ENCODE measurements around the gene ZNF148.

The ZNF148 gene

DNA sequence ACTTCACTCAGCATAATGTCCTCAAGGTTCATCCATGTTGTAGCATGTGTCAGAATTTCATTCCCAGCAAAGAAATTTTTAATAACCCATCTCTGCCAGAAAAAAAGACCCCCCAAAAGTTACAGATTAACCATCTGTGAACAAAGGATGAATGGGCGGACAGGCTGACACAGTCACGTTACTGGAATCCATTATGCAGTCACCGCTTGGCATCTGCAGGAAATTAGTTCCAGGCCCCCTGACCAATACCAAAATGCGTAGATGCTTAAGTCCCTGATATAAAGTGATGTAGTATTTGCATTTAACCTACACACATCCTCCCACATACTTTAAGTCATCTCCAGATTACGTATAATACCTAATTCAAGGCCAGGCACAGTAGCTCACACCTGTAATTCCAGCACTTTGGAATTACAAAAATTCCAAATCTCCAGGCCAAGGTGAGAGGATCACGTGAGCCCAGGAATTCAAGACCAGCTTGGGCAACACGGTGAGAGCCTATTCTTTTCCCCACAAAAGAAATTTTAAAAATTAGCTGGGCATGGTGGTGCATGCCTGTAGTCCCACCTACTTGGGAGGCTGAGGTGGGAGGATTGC is 161.1 kb downstream of the ZNF148 start:
- H3K9me3 ChIP-seq (ENCODE audit: low read length) = no peaks in the 10 kb centered on the region
- H3K4me3 ChIP-seq (ENCODE audit: low read length) = no peak overlapping the region
- peaks cover 38% of the 10 kb centered on the region for H3K27me3 ChIP-seq (ENCODE audit: insufficient read depth, low read length)
- no peak overlapping the region for H2AFZ ChIP-seq (ENCODE audit: low read depth, low read length)
- H3K36me3 ChIP-seq (ENCODE audit: insufficient read depth, low read length) = no peaks in the 10 kb centered on the region
- peaks cover 17% of the 10 kb centered on the region for H3K4me1 ChIP-seq (ENCODE audit: insufficient read depth, low read length)

DNA sequence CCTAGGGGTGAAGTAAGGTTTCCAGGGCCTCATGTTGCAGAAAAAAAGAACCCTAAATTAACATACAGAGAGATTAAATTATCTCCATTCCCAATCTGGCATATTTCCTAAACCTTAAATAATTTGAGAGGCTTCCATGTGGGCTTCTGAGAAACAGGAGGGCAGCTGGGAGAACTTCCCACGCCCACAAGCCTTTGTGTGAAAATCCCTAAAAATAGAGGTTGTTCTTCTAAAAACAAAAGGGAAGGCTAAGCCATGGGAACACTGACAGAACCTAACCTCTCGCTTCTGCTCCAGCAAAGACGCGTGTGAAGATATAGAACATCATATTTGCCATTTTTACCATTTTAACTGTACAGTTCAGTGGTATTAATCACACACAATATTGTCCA is 161.8 kb downstream of the ZNF148 start:
- H3K4me3 ChIP-seq (ENCODE audit: low read length) = no peak overlapping the region
- H3K36me3 ChIP-seq (ENCODE audit: insufficient read depth, low read length) = no peaks in the 10 kb centered on the region
- no peaks in the 10 kb centered on the region for H3K9me3 ChIP-seq (ENCODE audit: low read length)
- H3K27me3 ChIP-seq (ENCODE audit: insufficient read depth, low read length) = peaks cover 38% of the 10 kb centered on the region
- H3K4me1 ChIP-seq (ENCODE audit: insufficient read depth, low read length) = peaks cover 17% of the 10 kb centered on the region
- no peak overlapping the region for H2AFZ ChIP-seq (ENCODE audit: low read depth, low read length)

DNA sequence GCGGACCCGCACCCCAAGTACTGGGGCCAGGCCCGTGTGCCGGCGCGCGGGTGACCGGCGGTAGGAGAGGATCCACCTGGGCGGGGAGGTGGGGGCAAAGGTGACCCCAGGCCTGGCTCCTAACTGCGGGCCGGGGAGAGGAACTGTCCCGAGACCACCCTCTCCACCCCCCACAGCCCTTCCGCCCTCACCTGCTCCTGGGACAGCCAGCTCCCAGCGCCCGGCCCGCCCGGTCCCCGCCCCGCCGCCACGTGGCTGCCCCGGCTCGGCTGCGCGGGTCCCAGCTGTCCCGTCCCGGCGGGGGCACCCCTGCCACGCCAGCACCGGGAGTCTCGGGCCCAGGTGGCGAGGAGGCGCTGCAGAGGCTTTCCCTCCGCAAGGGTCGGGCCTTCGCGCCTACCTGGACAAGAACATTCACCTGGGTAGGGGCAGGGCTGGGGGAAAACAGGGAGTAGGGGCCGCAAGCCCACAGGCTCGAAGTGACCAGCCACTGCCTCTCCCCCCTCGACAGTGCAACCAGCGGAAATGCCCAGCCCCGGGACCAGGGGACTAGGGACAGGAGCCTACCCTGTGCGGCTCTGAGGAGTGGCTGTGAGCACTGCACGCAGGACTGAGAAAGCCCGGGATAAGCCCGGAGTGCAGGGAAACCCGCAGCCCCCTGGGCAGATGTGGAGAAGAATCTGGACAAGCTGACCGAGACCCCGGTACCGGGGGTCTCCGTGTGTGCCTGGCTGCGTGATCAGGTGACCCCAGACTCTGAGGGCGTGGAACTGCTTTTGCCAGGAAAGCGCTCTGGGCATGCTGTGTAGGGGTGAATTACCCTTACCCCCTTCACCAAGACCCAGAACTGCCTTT is 162.4 kb downstream of the ZNF148 start, which contains the start of gene SLC12A8:
TSS of gene SLC12A8 (minus strand) at position 240 of the 855 bp plus-strand sequence. CDS start 1,399 bp downstream, outside the sequence.
- H3K9me3 ChIP-seq (ENCODE audit: low read length) = no peaks in the 10 kb centered on the region

DNA sequence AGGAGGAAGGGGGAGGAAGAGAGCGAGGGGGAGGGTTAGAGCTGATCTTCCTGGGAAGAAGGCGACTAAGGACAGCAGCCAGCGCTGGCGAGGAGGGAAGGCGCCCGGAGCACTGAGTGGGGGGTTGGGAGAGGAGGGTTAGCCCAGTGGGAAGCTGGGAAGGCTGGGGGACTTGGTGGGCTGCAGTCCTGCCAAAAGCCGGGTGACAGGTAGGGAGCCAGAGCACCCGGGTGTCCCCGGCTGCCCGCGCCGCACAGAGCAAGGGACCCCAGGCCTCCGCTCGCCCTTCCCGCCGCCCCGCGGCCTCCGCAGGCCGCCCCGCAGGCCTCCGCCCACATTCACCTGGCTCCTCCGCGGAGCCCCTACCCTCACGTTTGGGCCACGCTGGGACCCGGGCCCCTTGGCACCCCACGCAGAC is 163.0 kb downstream of the ZNF148 start:
- peaks cover 40% of the 10 kb centered on the region for H3K27me3 ChIP-seq (ENCODE audit: insufficient read depth, low read length)

More for the DNA sequence above, 162.4 kb downstream of the ZNF148 start, which contains the start of gene SLC12A8:
- H2AFZ ChIP-seq (ENCODE audit: low read depth, low read length) = peak within 1 kb of the TSS; percentile 83
- H3K4me3 ChIP-seq (ENCODE audit: low read length) = peak within 1 kb of the TSS; percentile 42
- no peaks in the 10 kb centered on the region for H3K36me3 ChIP-seq (ENCODE audit: insufficient read depth, low read length)
- H3K4me1 ChIP-seq (ENCODE audit: insufficient read depth, low read length) = peaks cover 17% of the 10 kb centered on the region
- H3K27me3 ChIP-seq (ENCODE audit: insufficient read depth, low read length) = peaks cover 40% of the 10 kb centered on the region

DNA sequence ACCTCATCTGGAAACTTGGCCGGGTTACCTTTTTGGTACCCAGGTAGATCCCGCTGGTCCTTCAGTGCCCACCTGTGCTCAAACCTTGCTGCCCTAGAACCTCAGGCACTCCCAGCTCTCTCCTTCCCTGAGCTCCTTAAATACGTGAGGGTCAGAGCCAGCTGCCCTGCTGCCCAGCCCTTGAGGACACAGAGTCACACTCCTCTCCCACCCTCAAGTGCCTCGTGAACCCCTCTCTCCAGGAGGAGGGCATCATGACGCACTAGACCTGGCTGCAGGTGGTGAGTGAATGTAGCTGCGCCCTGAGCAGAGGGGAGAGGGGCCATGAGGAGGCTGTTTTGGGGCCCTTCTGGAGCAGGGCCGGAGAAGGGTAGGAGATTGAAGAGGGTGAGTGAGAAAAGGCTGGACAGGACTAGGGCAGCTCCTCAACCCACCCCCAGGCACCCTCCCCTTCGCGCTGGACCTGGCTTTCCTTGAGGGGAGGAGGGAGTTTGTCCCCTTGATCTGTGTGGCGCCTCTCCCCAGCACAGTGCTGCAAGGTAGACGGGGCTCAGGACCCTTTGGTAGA is 163.5 kb downstream of the ZNF148 start:
- H3K4me1 ChIP-seq (ENCODE audit: insufficient read depth, low read length) = peaks cover 17% of the 10 kb centered on the region
- no peaks in the 10 kb centered on the region for H3K36me3 ChIP-seq (ENCODE audit: insufficient read depth, low read length)
- peak overlapping the region; percentile 42 for H3K4me3 ChIP-seq (ENCODE audit: low read length)
- H3K9me3 ChIP-seq (ENCODE audit: low read length) = no peaks in the 10 kb centered on the region
- peak overlapping the region; percentile 83 for H2AFZ ChIP-seq (ENCODE audit: low read depth, low read length)
- H3K27me3 ChIP-seq (ENCODE audit: insufficient read depth, low read length) = peaks cover 40% of the 10 kb centered on the region

More for the DNA sequence above, 163.0 kb downstream of the ZNF148 start:
- peak overlapping the region; percentile 83 for H2AFZ ChIP-seq (ENCODE audit: low read depth, low read length)
- no peaks in the 10 kb centered on the region for H3K36me3 ChIP-seq (ENCODE audit: insufficient read depth, low read length)
- peaks cover 17% of the 10 kb centered on the region for H3K4me1 ChIP-seq (ENCODE audit: insufficient read depth, low read length)
- no peaks in the 10 kb centered on the region for H3K9me3 ChIP-seq (ENCODE audit: low read length)
- H3K4me3 ChIP-seq (ENCODE audit: low read length) = peak overlapping the region; percentile 42

DNA sequence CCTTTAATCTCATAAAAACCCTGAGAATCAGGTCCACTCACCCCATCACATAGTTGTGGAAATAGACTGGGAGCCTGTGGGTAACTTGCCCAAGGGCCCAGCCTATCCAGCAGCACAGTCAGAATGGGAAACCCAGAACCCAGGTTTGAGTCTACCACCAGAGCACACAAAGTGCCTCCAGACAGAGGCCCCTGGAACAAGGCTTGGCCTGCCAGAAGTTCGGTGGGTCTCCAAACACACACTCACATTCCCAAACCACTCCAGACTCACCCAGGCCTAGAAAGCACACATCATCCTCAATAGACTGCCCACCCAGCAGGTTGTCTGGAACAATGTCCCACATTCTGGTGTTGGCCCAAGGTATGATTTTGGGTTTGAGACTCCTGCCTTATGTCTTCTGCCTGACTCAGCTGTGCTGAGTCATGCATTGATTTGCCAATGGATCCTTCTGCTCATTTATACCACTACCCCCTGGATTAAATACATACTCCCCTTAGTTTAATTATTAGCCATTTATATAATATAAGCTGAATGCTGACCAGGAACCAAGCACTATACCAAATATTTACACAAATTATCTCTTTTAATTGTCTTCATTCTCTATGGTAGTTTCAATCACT is 167.1 kb downstream of the ZNF148 start:
- H3K4me1 ChIP-seq (ENCODE audit: insufficient read depth, low read length) = peaks cover 13% of the 10 kb centered on the region
- no peak overlapping the region for H3K4me3 ChIP-seq (ENCODE audit: low read length)
- H3K27me3 ChIP-seq (ENCODE audit: insufficient read depth, low read length) = peaks cover 31% of the 10 kb centered on the region
- no peak overlapping the region for H2AFZ ChIP-seq (ENCODE audit: low read depth, low read length)
- no peaks in the 10 kb centered on the region for H3K9me3 ChIP-seq (ENCODE audit: low read length)
- no peaks in the 10 kb centered on the region for H3K36me3 ChIP-seq (ENCODE audit: insufficient read depth, low read length)

DNA sequence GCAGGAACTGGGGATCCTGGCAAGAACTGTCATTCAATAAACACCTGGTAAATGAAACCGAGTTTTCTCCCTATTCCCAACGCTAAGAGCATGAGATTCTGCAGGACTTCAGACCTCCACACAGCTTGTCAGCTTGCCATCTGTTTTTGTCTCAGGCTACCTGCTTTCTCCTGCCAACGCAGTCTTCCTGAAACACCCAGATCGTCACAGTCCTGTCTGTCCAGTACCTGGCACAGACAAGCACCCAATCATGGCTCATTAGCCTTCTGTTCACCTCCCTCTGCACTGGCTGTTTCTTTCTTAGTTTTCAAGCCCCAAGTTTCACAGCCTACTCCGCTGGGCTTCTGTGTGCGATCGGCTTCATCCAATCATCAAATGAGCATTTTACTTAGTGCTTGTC is 167.6 kb downstream of the ZNF148 start:
- H3K4me3 ChIP-seq (ENCODE audit: low read length) = no peak overlapping the region
- H3K9me3 ChIP-seq (ENCODE audit: low read length) = no peaks in the 10 kb centered on the region
- peaks cover 26% of the 10 kb centered on the region for H3K27me3 ChIP-seq (ENCODE audit: insufficient read depth, low read length)
- H3K4me1 ChIP-seq (ENCODE audit: insufficient read depth, low read length) = peaks cover 8% of the 10 kb centered on the region
- H3K36me3 ChIP-seq (ENCODE audit: insufficient read depth, low read length) = no peaks in the 10 kb centered on the region
- H2AFZ ChIP-seq (ENCODE audit: low read depth, low read length) = no peak overlapping the region

DNA sequence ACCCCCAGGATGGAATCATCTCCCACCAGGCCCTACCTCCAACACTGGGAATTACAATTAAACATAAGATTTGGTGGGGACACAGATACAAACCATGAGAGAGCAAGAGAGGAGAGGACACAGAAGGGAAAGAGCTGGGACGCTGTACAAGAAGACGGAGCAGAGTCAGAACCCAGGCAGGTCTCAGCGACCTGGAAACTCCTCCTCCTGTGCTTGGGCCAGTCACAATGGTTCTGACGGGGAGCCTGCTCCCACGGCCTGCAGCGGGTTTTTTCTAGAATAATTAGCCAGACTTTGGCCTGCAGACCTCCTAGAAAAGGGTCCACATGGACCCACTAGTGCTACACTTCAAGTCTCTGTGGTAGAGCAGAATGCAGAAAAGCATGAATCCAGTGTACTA is 168.2 kb downstream of the ZNF148 start:
- H3K36me3 ChIP-seq (ENCODE audit: insufficient read depth, low read length) = no peaks in the 10 kb centered on the region
- H3K4me3 ChIP-seq (ENCODE audit: low read length) = no peak overlapping the region
- no peaks in the 10 kb centered on the region for H3K9me3 ChIP-seq (ENCODE audit: low read length)
- peaks cover 21% of the 10 kb centered on the region for H3K27me3 ChIP-seq (ENCODE audit: insufficient read depth, low read length)
- H3K4me1 ChIP-seq (ENCODE audit: insufficient read depth, low read length) = peaks cover 2% of the 10 kb centered on the region
- no peak overlapping the region for H2AFZ ChIP-seq (ENCODE audit: low read depth, low read length)

DNA sequence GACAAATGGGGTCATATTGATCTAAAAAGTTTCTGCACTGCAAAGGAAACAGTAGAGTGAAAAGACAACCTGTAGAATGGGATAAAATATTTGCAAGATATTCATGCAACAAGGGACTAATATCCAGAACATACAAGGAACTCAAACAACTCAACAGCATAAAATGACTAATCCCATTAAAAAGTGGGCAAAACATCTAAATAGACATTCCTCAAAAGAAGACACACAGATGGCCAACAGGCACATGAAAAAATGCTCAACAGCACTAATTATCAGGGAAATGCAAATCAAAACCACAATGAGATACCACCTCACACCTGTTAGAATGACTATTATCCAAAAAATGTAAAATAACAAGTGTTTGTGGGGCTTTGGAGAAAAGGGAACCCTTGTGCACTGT is 171.4 kb downstream of the ZNF148 start:
- H3K9me3 ChIP-seq (ENCODE audit: low read length) = no peaks in the 10 kb centered on the region
- H2AFZ ChIP-seq (ENCODE audit: low read depth, low read length) = no peak overlapping the region
- H3K4me3 ChIP-seq (ENCODE audit: low read length) = no peak overlapping the region
- no peaks in the 10 kb centered on the region for H3K4me1 ChIP-seq (ENCODE audit: insufficient read depth, low read length)
- H3K36me3 ChIP-seq (ENCODE audit: insufficient read depth, low read length) = no peaks in the 10 kb centered on the region
- H3K27me3 ChIP-seq (ENCODE audit: insufficient read depth, low read length) = peaks cover 3% of the 10 kb centered on the region

DNA sequence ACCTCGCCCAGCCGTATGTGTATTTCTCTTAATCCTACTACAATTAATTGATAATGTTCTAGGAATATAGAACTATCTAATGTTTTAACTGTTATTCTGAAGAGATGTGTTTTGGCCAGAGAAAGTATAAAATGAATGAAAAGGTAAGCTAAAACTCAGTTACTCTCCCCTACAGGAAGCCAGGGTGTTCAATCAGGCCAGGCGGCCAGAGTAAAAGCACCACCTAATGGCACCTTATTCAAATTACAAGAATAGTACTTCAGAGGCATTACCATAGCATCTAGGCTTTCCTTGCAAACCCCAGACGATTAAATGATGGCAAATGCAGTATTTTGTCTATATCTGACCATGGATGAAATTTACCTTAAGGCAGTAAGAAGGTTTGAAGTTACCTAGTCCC is 172.9 kb downstream of the ZNF148 start:
- no peaks in the 10 kb centered on the region for H3K4me1 ChIP-seq (ENCODE audit: insufficient read depth, low read length)
- no peaks in the 10 kb centered on the region for H3K36me3 ChIP-seq (ENCODE audit: insufficient read depth, low read length)
- H3K9me3 ChIP-seq (ENCODE audit: low read length) = no peaks in the 10 kb centered on the region
- H3K4me3 ChIP-seq (ENCODE audit: low read length) = no peak overlapping the region
- H3K27me3 ChIP-seq (ENCODE audit: insufficient read depth, low read length) = no peaks in the 10 kb centered on the region
- H2AFZ ChIP-seq (ENCODE audit: low read depth, low read length) = no peak overlapping the region

DNA sequence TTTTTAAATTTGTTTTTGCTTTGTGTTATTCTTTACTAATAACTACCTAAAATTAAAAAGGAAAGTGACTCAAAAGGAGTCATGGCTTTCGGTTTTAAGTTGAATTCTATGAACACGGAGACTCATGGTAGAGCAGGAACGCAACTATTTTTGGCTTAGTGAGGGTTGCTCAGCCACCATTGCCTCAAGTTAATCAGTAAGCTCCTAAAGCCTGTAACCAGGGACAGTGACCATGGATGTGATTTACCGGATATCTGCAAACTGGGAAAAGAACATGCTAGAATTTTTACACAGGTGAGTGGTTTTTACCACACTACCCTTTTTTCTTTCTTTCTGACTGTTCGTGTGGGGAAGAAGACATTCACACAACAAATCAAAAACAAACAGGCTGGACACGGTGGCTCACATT is 174.4 kb downstream of the ZNF148 start:
- no peak overlapping the region for H2AFZ ChIP-seq (ENCODE audit: low read depth, low read length)
- H3K4me1 ChIP-seq (ENCODE audit: insufficient read depth, low read length) = no peaks in the 10 kb centered on the region
- no peak overlapping the region for H3K4me3 ChIP-seq (ENCODE audit: low read length)
- no peaks in the 10 kb centered on the region for H3K27me3 ChIP-seq (ENCODE audit: insufficient read depth, low read length)
- H3K9me3 ChIP-seq (ENCODE audit: low read length) = no peaks in the 10 kb centered on the region
- no peaks in the 10 kb centered on the region for H3K36me3 ChIP-seq (ENCODE audit: insufficient read depth, low read length)

DNA sequence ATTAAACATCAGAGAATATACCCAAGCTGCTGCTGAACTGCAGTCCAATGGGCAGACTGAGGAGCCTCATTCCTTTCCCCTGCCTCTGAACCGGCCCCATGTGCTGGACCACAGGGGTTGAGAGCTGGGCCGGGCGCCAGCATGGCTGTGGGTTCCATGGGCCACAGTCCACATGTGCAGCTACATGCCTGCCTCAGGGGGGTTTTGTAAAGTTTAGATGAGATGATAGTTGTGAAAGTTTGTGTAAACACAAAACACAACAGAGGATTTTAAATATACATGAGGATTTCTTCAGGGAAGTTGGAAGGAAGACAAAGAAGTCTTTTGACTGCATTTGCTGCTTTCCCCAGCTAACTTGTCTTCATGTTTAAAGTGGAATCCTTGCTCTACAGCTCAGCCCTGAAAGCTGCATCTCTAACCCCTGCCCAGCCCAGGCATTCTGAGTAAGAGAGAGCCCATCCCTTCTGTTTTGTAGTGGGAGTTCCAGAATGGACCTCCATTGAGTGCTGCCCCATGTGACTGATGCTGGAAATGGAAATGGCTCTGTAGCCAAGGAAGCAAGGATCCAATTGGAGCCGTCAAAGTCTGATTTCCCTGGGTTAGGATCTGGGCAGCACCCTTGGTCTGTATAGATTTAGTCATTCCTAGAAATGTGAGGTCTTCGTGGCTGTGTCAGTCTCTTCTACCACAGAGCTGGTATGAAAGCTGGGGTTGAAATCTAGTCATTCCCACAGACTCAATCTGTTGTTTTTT is 180.1 kb downstream of the ZNF148 start:
- no peak overlapping the region for H2AFZ ChIP-seq (ENCODE audit: low read depth, low read length)
- no peaks in the 10 kb centered on the region for H3K9me3 ChIP-seq (ENCODE audit: low read length)
- peaks cover 3% of the 10 kb centered on the region for H3K27me3 ChIP-seq (ENCODE audit: insufficient read depth, low read length)
- H3K4me3 ChIP-seq (ENCODE audit: low read length) = no peak overlapping the region
- no peaks in the 10 kb centered on the region for H3K36me3 ChIP-seq (ENCODE audit: insufficient read depth, low read length)
- H3K4me1 ChIP-seq (ENCODE audit: insufficient read depth, low read length) = no peaks in the 10 kb centered on the region
